Activated naive CD4-positive, alpha-beta T cell treated with anti-CD3 and anti-CD28 coated beads for 36 hours (primary cell): Measurements from ENCODE around the gene TXLNG. TPM values are rescaled to one million over a fixed set of nuclear protein-coding genes. Genes with fewer than 3 reads are reported as not detected.
"Not testable (repeated sequence)": the region's sequence is repeated elsewhere in the genome, so short reads cannot be mapped to it uniquely, and the experiment has no call there.

Experiments used
- CTCF ChIA-PET: fragments of 350-600 bp; sonication (Branson Sonifier 250); formaldehyde crosslinking; loops from one replicate; lab custom pipeline; 2021; ENCODE audit warnings: antibody characterized with exemption; lab: Charles Lee
- DNase-seq: peaks from one replicate; pipeline ENCODE4 v3.0.0-alpha.2; 2020
- H3K27ac Mint-ChIP-seq: one replicate; pipeline ENCODE4 v1.8.0; 2021; ENCODE audit warnings: mild to moderate bottlenecking, mixed read lengths
- H3K27me3 Mint-ChIP-seq: one replicate; pipeline ENCODE4 v1.8.0; 2021; ENCODE audit warnings: low read depth, mixed read lengths
- H3K36me3 Mint-ChIP-seq: one replicate; pipeline ENCODE4 v1.8.0; 2021; ENCODE audit warnings: low read depth, mixed read lengths
- H3K4me1 Mint-ChIP-seq: one replicate; pipeline ENCODE4 v1.8.0; 2021; ENCODE audit warnings: low read depth, mixed read lengths
- H3K4me3 Mint-ChIP-seq: one replicate; pipeline ENCODE4 v1.8.0; 2021; ENCODE audit warnings: mild to moderate bottlenecking, moderate library complexity, mixed read lengths
- H3K9me3 Mint-ChIP-seq: one replicate; pipeline ENCODE4 v1.8.0; 2021; ENCODE audit warnings: mixed read lengths
- intact Hi-C: fragments of 100-400 bp; cut with micrococcal nuclease; formaldehyde crosslinking; loops from one replicate; pipeline ENCODE4 v1.15.1; 2023
- total RNA-seq, 2 experiments: library from RNA; stranded (reverse); gene quantifications; one replicate each; pipeline ENCODE4 v1.2.3, GENCODE V29; 2021

TXLNG gene
- total RNA-seq, 2 experiments from 2014 or later = 11.8 to 12.3 TPM

- no peaks in the 10 kb centered on the region for H3K27me3 Mint-ChIP-seq
- no peaks in the 10 kb centered on the region for H3K9me3 Mint-ChIP-seq
- intact Hi-C loops = no loop called here
- H3K36me3 Mint-ChIP-seq = peaks cover 31% of the 10 kb centered on the region
- no peak for DNase-seq
- H3K4me3 Mint-ChIP-seq = no peak overlapping the region
- peaks cover 30% of the 10 kb centered on the region for H3K4me1 Mint-ChIP-seq
- peak overlapping the region; percentile 6 for H3K27ac Mint-ChIP-seq
- CTCF ChIA-PET = no interaction called here
Observed at GRCh38 chrX:16848541-16848940, 62.3 kb downstream of the TXLNG start.

GRCh38 chrX:16851421-16851820, 65.2 kb downstream of the TXLNG start:
- DNase-seq = peak; percentile 10
- H3K36me3 Mint-ChIP-seq = peaks cover 44% of the 10 kb centered on the region
- intact Hi-C loops = no loop called here
- no peak overlapping the region for H3K4me3 Mint-ChIP-seq
- H3K9me3 Mint-ChIP-seq = no peaks in the 10 kb centered on the region
- CTCF ChIA-PET = no interaction called here
- H3K27ac Mint-ChIP-seq = peak overlapping the region; percentile 71
- H3K4me1 Mint-ChIP-seq = peaks cover 41% of the 10 kb centered on the region
- H3K27me3 Mint-ChIP-seq = no peaks in the 10 kb centered on the region

GRCh38 chrX:16851827-16852226, 65.6 kb downstream of the TXLNG start:
- H3K27ac Mint-ChIP-seq = peak overlapping the region; percentile 71
- intact Hi-C loops = no loop called here
- peaks cover 45% of the 10 kb centered on the region for H3K4me1 Mint-ChIP-seq
- peaks cover 48% of the 10 kb centered on the region for H3K36me3 Mint-ChIP-seq
- CTCF ChIA-PET = no interaction called here
- H3K9me3 Mint-ChIP-seq = no peaks in the 10 kb centered on the region
- H3K27me3 Mint-ChIP-seq = no peaks in the 10 kb centered on the region
- no peak overlapping the region for H3K4me3 Mint-ChIP-seq
- no peak for DNase-seq

DNA sequence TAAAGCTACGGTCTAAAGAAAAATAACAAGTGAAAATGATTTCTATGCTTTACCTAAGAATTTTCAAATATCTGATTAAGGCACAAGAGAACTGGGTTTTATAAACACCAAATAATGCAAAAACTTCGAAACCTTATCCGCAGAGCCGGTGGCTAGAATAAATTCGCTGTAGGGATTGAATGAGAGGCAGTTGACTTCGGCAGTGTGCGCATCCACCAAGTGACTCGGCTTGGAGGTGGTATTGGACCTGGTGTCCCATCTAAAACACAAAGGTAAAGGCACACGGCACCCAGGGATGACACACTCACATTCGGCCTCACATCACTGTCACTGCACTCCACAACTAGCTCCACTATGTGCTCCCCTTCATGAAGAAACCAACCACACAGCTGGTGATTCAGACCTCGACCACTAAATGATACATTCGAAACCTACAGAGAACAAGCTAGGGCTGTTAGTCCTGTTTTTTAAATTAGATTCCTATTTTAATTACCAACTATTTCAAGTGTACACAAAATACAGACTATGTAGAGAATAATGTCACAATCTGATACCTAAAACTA, 66.4 kb downstream of the TXLNG start:
- DNase-seq = no peak
- Mint-ChIP-seq H3K36me3 (peaks cover 54% of the 10 kb centered on the region), H3K4me3 (no peak overlapping the region), H3K9me3 (no peaks in the 10 kb centered on the region), H3K27ac (peak overlapping the region; percentile 69), H3K27me3 (no peaks in the 10 kb centered on the region), H3K4me1 (peaks cover 51% of the 10 kb centered on the region)
- CTCF ChIA-PET = no interaction called here
- intact Hi-C loops = no loop called here

DNA sequence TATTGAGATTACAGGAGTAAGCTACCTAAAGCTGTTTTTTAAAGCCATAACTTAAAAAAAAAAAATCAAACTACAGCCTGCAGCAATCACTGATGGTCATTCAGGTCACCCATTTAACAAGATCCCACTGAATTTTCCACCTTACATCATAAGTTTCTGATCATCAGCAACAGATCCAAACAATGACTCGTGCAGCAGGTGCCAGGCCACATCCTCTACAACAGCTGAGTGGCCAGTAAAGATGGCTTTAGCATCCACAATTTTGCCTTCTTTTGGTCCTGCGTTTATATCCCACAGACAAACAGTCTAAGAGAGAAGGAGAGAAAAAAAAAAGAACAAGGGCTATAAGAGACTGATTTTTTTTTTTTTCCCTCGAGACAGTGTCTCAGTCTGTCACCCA, 67.3 kb downstream of the TXLNG start:
- Mint-ChIP-seq H3K36me3 (peaks cover 52% of the 10 kb centered on the region), H3K9me3 (no peaks in the 10 kb centered on the region), H3K27ac (peak overlapping the region; percentile 69), H3K4me3 (no peak overlapping the region), H3K4me1 (peaks cover 49% of the 10 kb centered on the region), H3K27me3 (no peaks in the 10 kb centered on the region)
- DNase-seq = no peak
- intact Hi-C loops = no loop called here
- CTCF ChIA-PET = no interaction called here

DNA sequence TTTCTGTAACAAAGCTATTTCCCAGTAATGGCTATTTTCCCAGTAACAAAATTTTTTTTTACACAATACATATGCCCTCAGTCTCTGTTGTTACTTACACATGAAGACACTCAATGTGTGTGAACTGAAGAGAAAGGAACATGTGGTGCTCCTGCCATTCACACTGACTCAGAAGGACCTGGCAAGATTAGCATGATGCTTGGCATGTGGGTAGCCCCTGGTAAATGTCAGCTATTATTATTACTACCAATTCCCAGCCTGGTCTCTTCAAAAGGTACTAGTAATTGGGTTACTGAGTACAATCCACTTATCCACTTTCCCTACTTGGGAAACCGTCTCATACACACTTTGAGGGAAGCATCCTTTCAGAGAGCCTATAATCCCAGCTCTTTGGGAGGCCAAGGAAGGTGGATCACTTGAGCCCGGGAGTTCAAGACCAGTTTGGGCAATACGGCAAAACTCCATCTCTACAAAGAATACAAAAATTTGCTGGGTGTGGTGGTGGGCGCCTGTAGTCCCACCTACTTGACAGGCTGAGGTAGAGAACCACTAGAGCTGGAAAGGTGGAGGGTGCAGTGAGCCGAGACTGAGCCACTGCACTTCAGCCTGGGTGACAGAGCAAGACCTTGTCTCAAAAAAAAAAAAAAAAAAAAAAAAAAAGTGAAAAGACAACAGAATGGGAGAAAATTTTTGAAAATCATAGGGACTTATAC, 69.3 kb downstream of the TXLNG start:
- no peaks in the 10 kb centered on the region for H3K27me3 Mint-ChIP-seq
- H3K9me3 Mint-ChIP-seq = no peaks in the 10 kb centered on the region
- H3K4me3 Mint-ChIP-seq = peak overlapping the region; percentile 36
- peak; percentile 31 for DNase-seq
- H3K4me1 Mint-ChIP-seq = peaks cover 63% of the 10 kb centered on the region
- peak overlapping the region; percentile 92 for H3K27ac Mint-ChIP-seq
- CTCF ChIA-PET = interaction anchor here (0.6 to 1.1 kb wide), 2 partner anchors 9 to 20 kb away, joined by 3 to 5 read pairs; no protein-coding TSS in a partner anchor
- intact Hi-C loops = loop anchor here (1.0 to 5.0 kb wide), 7 partner anchors 13 to 882 kb away; partner anchors contain the start of genes SCML1 and TXLNG
- H3K36me3 Mint-ChIP-seq = peaks cover 54% of the 10 kb centered on the region

DNA sequence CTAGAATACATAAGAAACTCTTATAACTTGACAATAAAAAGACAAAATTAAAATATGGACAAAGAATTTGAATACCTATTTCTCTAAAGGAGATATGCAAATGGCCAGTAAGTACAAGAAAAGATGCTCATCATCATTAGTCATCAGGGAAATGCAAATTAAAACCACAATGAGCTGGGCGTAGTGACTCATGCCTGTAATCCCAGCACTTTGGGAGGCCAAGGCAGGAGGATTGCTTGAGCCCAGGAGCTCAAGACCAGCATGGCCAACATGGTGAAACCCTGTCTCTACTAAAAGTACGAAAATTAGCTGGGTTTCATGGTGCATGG, 69.8 kb downstream of the TXLNG start:
- not testable (repeated sequence) for H3K27me3 Mint-ChIP-seq, H3K4me3 Mint-ChIP-seq, H3K9me3 Mint-ChIP-seq
- peaks cover 63% of the 10 kb centered on the region for H3K4me1 Mint-ChIP-seq
- H3K27ac Mint-ChIP-seq = peak overlapping the region; percentile 92
- peak; percentile 67 for DNase-seq
- intact Hi-C loops = loop anchor here (1.0 to 5.0 kb wide), 5 partner anchors 12 to 881 kb away; partner anchors contain the start of gene SCML1
- CTCF ChIA-PET = interaction anchor here (1.1 kb wide), 1 partner anchor 9 kb away, joined by 3 read pairs; no protein-coding TSS in a partner anchor
- H3K36me3 Mint-ChIP-seq = peaks cover 54% of the 10 kb centered on the region

DNA sequence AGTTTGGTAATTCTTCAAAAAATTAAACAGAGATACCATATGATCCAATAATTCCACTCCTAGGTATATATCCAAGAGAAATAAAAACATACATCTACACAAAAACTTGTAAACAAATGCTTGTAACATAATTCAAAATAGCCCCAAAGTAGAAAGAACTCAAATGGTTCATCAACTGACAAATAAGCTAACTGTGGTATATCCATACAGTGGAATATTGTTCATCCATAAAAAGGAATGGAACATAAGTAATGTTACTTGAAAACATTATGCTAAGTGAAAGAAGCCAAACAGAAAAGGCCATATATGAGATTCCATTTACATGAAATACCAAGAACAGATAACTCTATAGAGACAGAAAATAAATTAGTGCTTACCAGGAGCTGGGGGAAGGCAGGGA, 70.5 kb downstream of the TXLNG start:
- CTCF ChIA-PET = interaction anchor here (1.0 to 1.1 kb wide), 2 partner anchors 10 to 25 kb away, joined by 3 read pairs; no protein-coding TSS in a partner anchor
- no peak overlapping the region for H3K4me3 Mint-ChIP-seq
- H3K27ac Mint-ChIP-seq = peak overlapping the region; percentile 92
- intact Hi-C loops = loop anchor here (1.0 to 5.0 kb wide), 5 partner anchors 12 to 881 kb away; partner anchors contain the start of gene SCML1
- no peaks in the 10 kb centered on the region for H3K9me3 Mint-ChIP-seq
- DNase-seq = no peak
- H3K4me1 Mint-ChIP-seq = peaks cover 59% of the 10 kb centered on the region
- H3K27me3 Mint-ChIP-seq = no peaks in the 10 kb centered on the region
- H3K36me3 Mint-ChIP-seq = peaks cover 52% of the 10 kb centered on the region

GRCh38 chrX:16862829-16863228, 76.6 kb downstream of the TXLNG start:
- intact Hi-C loops = no loop called here
- CTCF ChIA-PET = no interaction called here

GRCh38 chrX:16867947-16868346, 81.7 kb downstream of the TXLNG start:
- intact Hi-C loops = loop anchor here (1.0 to 5.0 kb wide), 2 partner anchors 12 to 41 kb away; no protein-coding TSS in a partner anchor
- Mint-ChIP-seq H3K9me3 (no peaks in the 10 kb centered on the region), H3K4me3 (peak overlapping the region; percentile 93), H3K36me3 (peaks cover 34% of the 10 kb centered on the region), H3K27me3 (no peaks in the 10 kb centered on the region), H3K4me1 (peaks cover 30% of the 10 kb centered on the region), H3K27ac (peak overlapping the region; percentile 98)
- CTCF ChIA-PET = interaction anchor here (0.8 to 1.4 kb wide), 3 partner anchors 15 to 40 kb away, joined by 3 read pairs; no protein-coding TSS in a partner anchor
- DNase-seq = no peak

More at GRCh38 chrX:16862829-16863228, 76.6 kb downstream of the TXLNG start:
- H3K27me3 Mint-ChIP-seq = no peaks in the 10 kb centered on the region
- H3K4me1 Mint-ChIP-seq = peaks cover 37% of the 10 kb centered on the region
- peaks cover 35% of the 10 kb centered on the region for H3K36me3 Mint-ChIP-seq
- no peak overlapping the region for H3K27ac Mint-ChIP-seq
- H3K9me3 Mint-ChIP-seq = no peaks in the 10 kb centered on the region
- no peak for DNase-seq
- H3K4me3 Mint-ChIP-seq = no peak overlapping the region

DNA sequence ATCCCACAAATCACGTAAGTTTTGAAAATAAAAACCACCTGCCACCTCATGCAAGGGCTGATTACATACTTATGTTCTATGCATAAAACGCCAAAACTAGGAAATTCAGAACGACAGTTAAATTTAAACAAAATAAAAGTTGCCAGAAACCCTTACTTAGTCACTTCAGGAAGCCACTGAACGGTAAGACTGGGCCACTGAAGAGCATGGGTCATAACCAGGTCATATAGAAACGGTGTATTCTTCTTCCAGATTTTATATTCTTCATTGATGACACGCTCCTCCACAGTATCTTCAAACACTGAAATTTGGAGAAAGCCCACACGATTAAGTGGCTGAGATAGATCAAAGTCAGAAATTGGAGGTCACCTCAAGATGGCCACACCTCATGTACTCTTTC, 82.7 kb downstream of the TXLNG start:
- peak; percentile 32 for DNase-seq
- H3K4me3 Mint-ChIP-seq = peak overlapping the region; percentile 93
- CTCF ChIA-PET = interaction anchor here (1.4 kb wide), 1 partner anchor 41 kb away, joined by 3 read pairs; no protein-coding TSS in a partner anchor
- H3K36me3 Mint-ChIP-seq = peaks cover 29% of the 10 kb centered on the region
- no peaks in the 10 kb centered on the region for H3K27me3 Mint-ChIP-seq
- intact Hi-C loops = loop anchor here (1.0 to 5.0 kb wide), 3 partner anchors 13 to 42 kb away; no protein-coding TSS in a partner anchor
- H3K27ac Mint-ChIP-seq = peak overlapping the region; percentile 98
- H3K9me3 Mint-ChIP-seq = no peaks in the 10 kb centered on the region
- H3K4me1 Mint-ChIP-seq = peaks cover 27% of the 10 kb centered on the region

- CTCF ChIA-PET = no interaction called here
- Mint-ChIP-seq H3K36me3 (peaks cover 27% of the 10 kb centered on the region), H3K4me1 (peaks cover 25% of the 10 kb centered on the region), H3K9me3 (no peaks in the 10 kb centered on the region), H3K27ac (peak overlapping the region; percentile 98), H3K27me3 (no peaks in the 10 kb centered on the region), H3K4me3 (peak overlapping the region; percentile 96)
- intact Hi-C loops = loop anchor here (1.0 to 10.0 kb wide), 8 partner anchors 14 to 1015 kb away; partner anchors contain the start of genes AP1S2, REPS2, SYAP1 and TXLNG
- peak; percentile 46 for DNase-seq
Observed at GRCh38 chrX:16869393-16870094, 83.3 kb downstream of the TXLNG start.
